Inflammatory macrophage treated with lipopolysaccharide for 1 hour (primary cell): ENCODE results near the gene FAM107B.

ENCODE experiments used
- DNase-seq, 2 donors: peaks; one replicate each; pipeline ENCODE4 v3.0.0-alpha.2; 2020 to 2022

FAM107B gene

DNA sequence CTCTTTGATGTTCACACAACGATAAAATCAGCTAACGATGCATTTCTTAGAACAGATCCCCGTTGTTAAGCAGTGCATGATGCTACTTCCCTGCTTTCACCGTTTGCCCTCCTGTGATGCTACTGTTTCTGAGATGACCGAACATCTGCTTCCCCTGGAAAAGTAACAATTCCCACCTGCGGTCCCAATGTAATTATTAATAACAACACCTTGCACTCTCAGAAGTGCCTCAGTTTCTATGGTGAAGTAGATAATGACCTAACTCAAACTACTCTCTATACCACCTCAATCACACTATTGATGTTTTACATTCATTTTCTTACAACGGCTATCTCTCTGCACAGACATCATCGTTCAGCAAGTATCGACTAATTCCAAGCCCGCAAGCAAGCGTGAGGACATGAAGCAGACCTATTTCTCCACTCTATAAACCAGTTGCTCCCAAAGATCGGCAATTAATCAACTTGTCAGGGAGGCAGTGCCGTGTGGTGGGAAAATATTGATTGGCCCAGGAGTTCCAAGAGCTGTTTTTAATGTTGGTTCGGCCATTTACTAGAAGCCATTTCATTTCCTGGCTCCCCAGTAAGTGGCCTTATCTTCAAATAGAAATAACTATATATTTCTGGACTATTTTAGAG lies 42.7 kb downstream of the FAM107B start:
- no peak for DNase-seq

DNA sequence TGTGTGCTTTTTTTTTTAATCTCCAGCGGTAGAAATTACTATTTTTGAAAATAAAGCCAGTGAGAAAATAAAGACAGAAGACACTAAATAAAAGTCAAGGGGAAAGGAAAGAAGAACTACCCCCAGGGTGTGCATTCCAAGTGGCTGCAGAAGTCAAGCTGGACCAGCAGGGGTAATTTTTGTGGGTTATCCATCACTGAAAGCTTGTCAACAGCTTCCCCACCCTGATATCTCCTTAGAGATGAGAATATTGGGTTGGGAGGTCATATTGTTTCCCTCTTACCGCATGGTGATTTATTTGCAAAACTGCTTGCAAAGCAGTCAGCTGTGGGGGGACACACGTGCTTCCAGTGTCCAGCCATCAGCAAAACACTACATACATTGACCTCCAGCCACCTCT lies 46.4 kb downstream of the FAM107B start:
- no peak for DNase-seq

DNA sequence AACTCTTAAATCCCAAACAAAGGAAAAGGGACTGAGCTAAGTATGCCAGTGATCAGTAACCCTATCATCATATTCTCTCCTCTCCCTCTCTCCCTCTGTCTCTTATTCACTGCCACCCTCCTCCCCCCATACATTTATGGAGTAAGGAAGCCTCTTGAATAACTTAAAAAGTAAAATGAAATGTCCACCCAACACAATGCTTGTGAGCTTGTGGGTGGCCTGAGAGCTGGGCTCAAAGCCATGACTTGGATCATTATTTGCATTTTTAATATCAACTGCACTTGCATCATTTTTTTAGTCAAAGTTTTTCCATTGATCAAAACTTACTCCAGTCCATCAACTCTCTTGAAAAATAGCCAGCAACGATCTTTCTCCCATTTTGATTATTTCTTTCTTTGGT lies 46.8 kb downstream of the FAM107B start:
- DNase-seq, result no peak

DNA sequence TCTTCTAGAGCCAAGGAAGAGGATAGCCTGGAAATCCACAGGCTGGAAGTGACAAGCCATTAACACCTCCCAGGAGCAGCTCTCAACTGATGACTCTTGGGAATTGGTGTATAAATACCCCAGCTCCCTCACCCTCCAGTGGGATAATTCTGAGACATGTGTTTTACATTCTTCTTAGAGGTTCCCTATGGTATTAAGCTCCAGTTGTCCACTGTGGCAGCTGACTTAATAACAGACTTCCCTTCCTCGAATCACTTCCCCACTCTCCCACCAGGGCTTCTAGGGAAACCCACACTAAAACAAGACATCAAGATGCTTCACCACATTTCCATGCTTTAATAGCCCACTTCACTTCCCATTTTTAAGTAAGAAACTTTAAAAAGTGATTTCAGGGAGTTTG lies 47.2 kb downstream of the FAM107B start:
- peak; percentile 70 to 77 for DNase-seq

DNA sequence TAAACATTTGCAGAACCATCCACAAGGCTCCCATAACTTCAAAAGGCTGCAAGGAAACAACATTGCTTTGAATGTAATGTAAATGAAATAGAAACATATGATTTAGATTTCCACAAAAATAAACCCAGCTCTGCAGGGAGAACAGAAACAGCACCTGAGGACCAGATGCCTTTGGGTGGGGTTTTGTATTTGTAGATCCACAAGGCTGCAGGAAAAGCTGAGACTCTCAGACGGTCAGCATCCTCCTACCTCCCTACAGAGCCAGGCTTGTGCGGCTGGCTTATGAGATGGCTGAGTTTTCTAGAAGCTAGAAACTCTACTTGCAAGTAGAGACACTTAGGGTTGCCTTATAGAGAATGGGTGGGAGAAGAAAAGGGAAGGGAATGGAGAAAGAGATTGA lies 49.8 kb downstream of the FAM107B start:
- DNase-seq, result no peak

DNA sequence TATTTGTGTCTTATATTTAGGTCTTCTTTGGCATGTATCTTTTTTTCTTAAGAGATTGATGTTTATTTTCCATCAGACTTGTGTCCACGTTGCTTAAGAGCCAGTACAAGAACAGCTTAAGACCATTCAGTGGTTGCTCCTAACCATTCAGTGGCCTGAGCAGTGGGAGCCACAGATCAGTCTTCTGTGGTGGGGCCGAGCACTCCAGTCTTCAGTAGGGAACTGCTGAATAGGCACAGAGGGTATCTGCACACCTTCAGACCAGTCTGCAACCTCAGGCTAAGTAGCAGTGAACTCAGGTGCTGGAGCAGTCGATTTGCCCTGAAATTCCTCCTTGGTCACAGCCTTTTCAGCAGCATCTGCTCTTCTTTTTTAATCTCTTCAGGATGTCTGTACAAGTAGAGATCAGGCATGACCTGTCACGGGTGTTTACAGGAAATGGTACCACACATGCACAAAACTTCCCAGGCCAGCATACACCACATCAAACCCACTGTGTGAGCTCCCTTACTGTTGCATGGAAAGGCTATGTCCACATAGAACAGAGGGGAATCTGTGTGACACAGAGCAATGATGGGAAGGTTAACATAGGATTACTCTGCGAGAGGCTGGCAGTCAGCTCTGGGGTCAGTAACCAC lies 51.5 kb downstream of the FAM107B start:
- no peak for DNase-seq

DNA sequence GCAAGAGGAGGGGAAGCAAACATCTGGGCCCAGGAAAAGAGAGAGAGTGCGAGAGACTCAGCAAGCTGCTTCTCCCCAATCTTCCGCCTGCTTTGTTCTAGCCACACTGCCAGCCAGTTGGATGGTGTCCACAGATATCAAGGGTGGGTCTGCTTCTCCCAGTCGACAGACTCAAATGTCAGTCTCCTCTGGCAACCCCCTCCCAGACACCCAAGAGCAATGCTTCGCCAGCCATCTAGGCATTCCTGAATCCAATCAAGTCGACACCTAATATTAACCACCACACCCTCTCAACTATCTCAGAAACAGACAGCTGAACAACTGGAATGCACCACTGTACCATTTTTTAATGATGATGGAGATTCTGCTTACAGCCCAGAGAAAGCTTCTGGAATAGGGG lies 57.1 kb downstream of the FAM107B start:
- DNase-seq, result no peak

DNA sequence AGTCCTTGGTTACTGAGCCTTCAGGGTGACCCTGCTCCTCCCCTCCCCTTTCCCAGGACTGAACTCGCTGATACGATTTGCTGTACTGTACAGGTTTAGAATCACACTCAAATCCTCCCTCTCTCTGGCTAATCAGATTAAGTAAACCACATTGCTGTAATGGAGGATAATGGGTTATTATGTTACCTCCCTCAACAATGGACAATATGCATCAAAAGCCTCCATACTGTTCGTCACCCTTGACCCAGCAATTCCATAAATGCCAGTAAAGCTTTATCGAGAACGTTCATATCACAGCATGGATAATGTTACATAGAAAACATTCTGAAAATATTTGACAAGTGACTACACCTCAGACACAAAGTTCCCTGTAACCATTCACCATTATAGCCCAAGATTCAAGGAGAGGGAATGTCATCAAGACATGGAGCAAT lies 61.7 kb downstream of the FAM107B start:
- DNase-seq, result no peak

DNA sequence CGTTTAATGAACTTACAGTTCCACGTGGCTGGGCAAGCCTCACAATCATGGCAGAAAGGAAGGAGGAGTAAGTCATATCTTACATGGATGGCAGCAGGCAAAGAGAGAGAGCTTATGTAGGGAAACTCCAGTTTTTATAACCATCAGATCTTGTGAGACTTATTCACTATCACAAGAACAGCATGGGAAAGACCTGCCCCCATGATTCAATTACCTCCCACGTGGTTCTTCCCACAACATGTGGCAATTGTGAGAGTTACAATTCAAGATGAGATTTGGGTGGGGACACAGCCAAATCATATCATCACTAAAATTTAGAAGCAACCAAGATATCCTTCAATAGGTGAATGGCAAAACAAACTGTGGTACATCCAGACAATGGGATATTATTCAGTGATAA lies 65.4 kb downstream of the FAM107B start:
- peak; percentile 55 to 63 for DNase-seq

DNA sequence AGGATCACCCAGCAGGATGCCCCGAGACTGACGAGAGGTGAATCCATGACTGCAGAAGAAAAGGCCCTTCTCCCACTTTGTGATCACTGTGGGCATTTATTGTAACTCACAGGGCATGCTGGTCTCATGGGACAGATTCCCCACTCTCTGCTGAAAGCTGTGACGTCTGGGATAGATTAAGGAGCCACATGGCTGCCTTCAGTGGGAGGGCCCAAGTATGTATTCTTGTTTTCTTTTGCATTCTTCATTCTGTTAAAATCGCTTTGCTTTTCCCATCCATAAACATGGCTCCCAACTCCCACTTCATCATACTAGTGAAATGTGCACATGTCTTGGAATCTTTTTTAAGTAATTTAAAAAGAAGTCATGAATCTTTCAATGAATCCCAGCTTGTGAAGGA lies 67.2 kb downstream of the FAM107B start:
- no peak for DNase-seq

DNA sequence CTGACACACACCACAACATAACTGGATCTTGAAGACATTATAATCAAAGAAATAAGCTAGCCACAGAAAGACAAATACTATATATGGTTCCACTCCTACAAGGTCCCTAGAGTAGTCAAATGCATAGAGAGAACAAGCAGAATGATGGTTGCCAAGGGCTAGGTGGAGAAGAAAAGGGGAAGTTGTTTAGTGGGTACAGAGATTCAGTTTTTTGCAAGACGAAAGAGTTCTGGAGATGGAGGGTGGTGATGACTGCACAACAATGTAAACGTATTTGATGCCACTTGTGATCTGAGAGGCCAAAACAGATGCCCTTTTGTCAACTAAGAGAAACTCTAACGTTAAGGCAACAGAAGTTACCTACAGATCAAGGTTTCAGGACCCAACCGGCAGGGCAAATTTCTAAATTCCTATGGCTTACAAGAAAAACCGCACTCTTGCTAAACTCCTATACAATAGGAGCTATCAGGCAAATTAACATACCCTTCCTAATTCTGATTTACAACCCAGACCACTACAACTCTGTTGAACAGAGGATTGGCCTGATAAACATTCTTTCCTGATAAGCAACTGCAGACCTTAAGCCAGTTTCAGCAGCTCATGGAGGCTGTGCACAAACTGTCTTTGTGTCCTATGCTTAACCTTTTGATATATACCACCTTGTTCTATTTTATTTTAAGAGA lies 69.0 kb downstream of the FAM107B start:
- no peak for DNase-seq

DNA sequence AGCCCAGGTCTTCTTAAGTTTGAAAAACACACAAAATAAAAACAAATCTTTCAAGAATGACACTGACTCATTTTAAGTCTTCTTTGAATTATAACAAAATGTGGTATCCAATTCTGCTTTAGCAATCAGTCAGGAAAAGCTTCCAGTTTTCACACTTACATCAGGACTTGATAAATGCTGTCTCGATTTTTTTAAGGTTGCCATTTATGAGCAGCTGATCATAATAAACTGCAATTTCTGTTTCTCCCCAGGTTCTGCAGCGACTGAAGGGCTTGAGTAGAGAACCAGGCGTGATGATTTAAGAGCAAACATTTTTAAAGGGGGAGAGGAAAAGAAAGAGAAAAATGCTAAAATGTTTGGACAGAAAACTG lies 71.1 kb downstream of the FAM107B start:
- no peak for DNase-seq

DNA sequence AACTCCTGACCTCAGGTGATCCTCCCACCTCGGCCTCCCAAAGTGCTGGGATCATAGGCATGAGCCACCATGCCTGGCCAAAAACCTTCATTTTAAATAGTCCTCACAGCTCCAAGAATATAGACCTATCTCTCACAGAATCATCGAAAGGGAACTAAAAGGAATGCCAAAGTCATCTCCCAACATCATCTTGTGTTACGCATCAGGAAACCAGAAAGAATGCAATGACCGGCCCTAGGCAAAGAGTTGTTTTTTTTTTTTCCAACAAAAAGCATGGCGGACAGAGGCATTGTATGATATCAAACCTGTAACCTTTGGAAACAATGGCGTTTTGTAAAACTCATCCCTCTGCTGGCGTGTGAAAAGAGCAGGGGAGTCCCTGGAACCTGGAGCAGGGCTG lies 73.2 kb downstream of the FAM107B start:
- DNase-seq, result no peak

DNA sequence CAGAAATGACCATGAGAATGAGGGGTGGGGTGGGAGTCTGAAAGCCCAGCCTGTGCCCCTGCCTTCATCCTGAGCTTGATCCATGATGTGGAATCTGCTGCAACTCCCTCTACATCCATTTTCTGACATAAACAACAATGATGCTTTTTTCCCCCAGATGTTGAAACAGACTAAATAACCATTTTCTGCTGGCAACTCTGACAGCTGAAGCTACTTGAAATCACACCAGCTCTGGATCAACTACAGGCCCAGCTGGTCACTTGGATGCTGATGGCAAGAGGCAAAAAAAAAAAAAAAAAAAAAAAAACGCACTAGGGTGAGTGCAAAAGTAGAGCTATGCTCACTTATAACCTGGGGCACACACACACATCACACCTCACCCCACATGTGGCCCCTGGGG lies 74.2 kb downstream of the FAM107B start:
- no peak for DNase-seq

DNA sequence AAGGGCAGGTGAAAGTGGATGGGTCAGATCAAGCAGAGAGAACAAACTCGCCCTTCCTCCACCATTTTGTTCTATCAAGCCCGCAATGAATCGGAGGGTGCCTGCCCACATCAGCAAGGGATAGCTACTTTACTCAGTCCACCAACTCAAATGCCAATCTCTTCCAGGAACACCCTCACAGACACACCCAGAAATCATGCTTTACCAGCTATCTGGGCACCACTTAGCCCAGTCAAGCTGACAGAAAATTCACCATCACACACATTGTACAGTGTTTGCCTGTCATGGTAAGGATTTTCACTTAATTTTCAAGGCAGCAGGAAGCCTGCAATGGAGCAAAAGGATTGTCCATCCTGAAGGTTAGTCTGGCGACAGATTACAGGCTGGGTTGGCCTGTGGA lies 75.2 kb downstream of the FAM107B start:
- DNase-seq, result no peak

DNA sequence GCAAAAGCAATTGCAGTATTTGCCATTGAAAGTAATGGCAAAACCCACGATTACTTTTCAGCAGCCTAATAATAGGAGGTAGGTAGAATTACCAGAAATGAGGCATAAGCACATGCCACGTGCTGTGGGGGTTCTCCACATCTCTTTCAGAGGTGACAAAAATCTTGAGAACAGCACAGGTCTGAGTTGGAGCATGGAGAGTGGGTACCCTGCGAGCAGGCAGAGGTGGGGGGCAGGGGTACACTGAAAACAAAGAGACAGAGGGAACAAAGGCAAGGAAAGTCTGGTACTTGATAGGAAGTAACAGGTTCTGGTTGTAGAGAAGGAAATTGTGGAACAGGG lies 75.9 kb downstream of the FAM107B start:
- DNase-seq, result no peak

DNA sequence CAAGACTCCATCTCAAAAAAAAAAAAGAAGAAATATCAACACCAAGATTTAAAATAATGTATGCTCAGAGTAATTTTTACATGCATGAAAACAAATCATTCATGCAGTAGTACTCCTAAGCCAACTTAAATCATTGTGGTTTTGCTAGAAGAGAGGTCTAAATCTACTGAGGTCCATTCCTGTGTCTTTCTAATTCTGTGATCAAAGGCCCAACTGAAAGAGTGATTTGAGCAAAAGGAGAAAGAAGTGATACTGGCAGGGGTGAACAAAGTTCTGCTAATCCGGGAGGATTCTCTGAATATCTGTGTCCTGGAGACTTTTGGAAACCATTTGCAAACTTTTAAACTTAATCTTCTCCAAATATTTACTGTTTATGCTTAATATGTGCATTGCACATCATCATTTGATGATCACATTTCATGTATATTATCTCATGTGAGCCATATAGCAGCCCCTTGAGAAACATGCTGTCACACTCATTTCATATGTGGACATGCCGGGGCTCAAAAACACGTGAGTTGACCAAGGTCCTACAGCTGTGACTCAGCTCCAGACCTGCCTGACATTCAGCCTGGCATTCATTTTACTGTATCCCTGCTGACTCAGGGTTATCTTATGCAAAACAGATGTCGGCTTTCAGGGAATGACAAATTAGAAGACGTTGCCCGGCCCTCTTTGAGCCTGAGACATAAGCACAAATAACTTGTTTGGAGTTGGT lies 76.4 kb downstream of the FAM107B start:
- no peak for DNase-seq

DNA sequence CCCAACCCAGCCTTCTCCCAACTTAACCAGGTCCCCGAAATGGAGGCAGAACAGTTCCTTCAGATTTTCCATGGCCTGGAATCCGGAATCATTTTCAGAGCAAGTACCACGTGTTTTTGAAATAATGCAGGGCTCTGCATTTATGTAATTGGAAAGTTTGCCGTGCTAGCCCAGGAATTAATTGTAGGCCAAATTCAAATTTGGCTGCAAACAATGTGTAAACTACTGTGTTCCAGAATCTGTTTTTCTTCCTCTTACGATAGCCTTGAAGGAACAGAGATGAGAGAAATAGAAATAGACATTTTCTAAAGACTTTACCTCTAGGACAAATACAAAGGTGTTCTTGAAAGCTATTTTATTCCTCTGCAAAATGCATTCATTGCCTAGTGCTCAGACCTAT lies 77.4 kb downstream of the FAM107B start:
- DNase-seq, result no peak

DNA sequence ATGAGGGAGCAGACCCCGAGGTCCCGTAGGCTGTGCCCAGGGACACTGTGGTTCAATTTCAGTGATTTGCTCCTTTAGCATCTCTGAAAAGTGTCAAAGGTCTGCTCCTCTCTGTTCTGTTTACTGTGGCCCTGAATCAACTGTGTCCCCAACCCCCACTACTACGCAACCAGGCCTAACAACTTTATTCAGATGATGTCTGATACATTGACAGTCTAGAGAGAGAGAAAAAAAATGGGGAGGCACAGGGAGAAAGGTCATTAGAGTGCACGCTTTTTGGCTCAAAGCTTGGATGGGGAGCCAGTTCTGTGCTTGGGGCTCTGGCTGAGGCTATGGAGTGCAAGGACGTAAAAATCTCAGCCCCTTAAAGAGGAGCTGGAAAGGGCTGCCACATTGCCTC lies 77.9 kb downstream of the FAM107B start:
- no peak for DNase-seq

DNA sequence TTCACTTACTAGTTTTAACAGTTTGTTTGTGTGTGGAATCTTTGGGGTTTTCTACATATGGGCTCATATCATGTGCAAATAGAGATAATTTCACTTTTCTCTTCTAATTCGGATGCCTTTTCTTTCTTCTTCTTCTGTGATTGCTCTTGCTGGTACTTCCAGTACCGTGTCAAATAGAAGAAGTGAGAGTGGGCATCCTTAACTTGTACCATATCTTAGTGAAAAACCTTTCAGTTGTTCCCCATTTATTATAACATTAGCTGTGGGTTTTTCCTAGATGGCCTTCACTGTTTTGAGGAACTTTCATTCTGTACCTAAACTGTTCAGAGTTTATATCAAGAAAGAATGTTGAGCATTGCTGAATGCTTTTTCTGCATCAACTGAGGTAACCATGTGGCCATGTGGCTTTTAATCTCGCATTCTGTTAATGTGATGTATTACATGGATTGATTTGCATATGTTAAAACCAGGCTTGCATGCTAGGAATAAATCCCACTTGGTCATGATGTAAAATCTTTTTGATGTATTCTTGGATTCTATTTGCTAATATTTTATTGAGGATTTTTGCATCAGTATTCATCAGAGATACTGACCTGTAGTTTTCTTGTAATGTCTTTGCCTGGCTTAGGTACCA lies 78.7 kb downstream of the FAM107B start:
- peak; percentile 60 to 63 for DNase-seq

DNA sequence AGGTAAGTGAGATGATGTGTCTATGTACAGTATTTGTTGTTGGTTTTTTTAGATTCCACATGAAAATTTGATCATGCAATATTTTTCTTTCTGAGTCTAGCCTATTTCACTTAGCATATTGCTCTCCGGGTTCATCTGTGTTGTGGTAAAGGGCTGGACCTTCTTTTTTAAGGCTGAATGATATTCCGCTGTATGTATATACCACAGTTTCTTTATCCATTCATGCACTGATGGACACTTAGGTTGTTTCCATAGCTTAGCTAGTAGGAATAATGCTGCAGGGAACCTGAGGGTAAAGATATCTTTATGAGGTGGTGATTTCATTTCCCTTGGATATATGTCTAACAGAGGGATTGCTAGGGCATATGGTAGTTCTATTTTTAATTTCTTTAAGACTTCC lies 80.8 kb downstream of the FAM107B start:
- DNase-seq, result no peak

DNA sequence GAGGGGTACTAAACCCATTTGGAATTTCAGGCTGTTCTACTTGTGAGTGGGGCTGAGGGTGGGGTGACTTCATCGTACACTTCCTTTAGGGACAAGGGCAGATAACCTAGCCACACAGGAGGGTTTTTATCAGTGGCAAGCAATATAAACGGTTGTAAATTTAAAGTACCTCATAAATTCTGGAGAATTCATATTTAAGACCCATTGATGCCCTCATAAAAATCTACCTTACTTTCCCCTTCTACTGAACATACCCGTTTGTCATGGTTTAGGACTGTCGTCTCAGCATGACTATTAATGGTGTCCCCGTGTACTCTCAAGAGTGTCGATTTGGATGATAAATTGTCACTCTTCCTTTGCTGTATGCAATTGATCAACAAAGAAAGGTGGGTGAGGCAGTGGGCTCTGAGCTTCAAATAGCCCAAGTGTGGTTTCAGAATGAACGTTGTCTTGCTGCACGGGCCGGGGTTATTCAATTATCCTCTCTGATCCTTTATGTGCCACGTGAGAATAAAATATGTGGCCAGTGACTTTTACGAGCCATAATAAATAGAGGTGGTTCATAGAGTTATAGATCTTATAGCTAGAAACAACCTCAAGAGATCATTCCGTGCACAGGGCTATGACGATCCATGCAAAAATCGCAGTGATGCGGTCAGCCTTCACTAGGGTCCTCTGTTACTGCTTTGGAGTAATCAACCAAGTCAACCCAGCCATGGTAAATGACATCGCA lies 82.2 kb downstream of the FAM107B start:
- no peak for DNase-seq

DNA sequence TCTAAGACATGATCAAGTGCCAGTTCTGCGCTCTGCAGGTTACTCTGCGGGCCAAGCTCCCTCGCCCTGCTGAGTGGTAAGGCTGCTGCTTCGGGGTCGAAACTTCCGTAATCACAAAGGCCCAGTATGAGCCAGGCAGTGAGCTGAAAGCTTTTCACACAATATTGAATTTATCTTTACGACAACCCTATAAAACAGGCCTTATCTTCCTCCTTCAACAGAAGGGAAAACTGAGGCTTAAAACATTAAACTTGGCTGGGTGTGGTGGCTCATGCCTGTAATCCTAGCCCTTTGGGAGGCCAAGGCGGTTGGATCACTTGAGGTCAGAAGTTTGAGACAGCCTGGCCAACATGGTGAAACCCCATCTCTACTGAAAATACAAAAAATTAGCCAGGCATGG lies 83.3 kb downstream of the FAM107B start:
- no peak for DNase-seq
